NCI-H1436 (cell line): ENCODE data around the gene C6orf89.
"Not testable (repeated sequence)": the region's sequence is repeated elsewhere in the genome, so short reads cannot be mapped to it uniquely, and the experiment has no call there.

ENCODE experiments used
- DNase-seq: peaks from one replicate; lab custom pipeline; 2025; lab: John Stamatoyannopoulos, UW

Gene C6orf89

GRCh38 chr6:36888115-36888643 is 2.4 kb downstream of the C6orf89 start:
- DNase-seq: no peak

GRCh38 chr6:36888654-36889481 is 3.1 kb downstream of the C6orf89 start:
- DNase-seq: no peak

- DNase-seq: no peak
These were observed 4.4 kb downstream of the C6orf89 start for GRCh38 chr6:36890112-36890663.

- not testable (repeated sequence) for DNase-seq
These were observed 5.4 kb downstream of the C6orf89 start for GRCh38 chr6:36891153-36891552.

GRCh38 chr6:36893976-36894932 is 8.5 kb downstream of the C6orf89 start:
- no peak for DNase-seq

- no peak for DNase-seq
These were observed 11.9 kb downstream of the C6orf89 start for GRCh38 chr6:36897609-36898008.

GRCh38 chr6:36904114-36904513 is 18.4 kb downstream of the C6orf89 start:
- DNase-seq: no peak

- no peak for DNase-seq
These were observed 19.2 kb downstream of the C6orf89 start for GRCh38 chr6:36904851-36905393.

GRCh38 chr6:36906539-36907325 is 21.0 kb downstream of the C6orf89 start:
- DNase-seq: no peak

- no peak for DNase-seq
These were observed 22.0 kb downstream of the C6orf89 start for GRCh38 chr6:36907781-36908180.

GRCh38 chr6:36908747-36909146 is 23.0 kb downstream of the C6orf89 start:
- DNase-seq: no peak

- no peak for DNase-seq
These were observed 26.3 kb downstream of the C6orf89 start for GRCh38 chr6:36912030-36912454.

GRCh38 chr6:36912586-36912985 is 26.8 kb downstream of the C6orf89 start:
- no peak for DNase-seq

- no peak for DNase-seq
These were observed 27.3 kb downstream of the C6orf89 start for GRCh38 chr6:36913082-36913481.

- no peak for DNase-seq
These were observed 28.6 kb downstream of the C6orf89 start for GRCh38 chr6:36914227-36914794.

- DNase-seq: no peak
These were observed 29.8 kb downstream of the C6orf89 start for GRCh38 chr6:36915599-36915998.

GRCh38 chr6:36916126-36916525 is 30.4 kb downstream of the C6orf89 start:
- DNase-seq: no peak

GRCh38 chr6:36917541-36918193 is 31.9 kb downstream of the C6orf89 start:
- DNase-seq: no peak

- DNase-seq: no peak
These were observed 34.3 kb downstream of the C6orf89 start for GRCh38 chr6:36920049-36920448.

- DNase-seq: no peak
These were observed 34.8 kb downstream of the C6orf89 start for GRCh38 chr6:36920546-36920945.
